Measurements from ENCODE around the gene WNT8B. TPM values are rescaled to one million over a fixed set of nuclear protein-coding genes. Genes with fewer than 3 reads are reported as not detected.
A peak's percentile ranks its signal among the peaks of the same experiment; 100 is the strongest.

WNT8B gene
- polyA plus RNA-seq, 1 donor (not counting 4 experiments of a cell fraction or from before 2014, with no cell fraction given), result not detected

GRCh38 chr10:100524638-100525037 lies 61.8 kb downstream of the WNT8B start:
- H2AFZ ChIP-seq (ENCODE audit: control insufficient read depth, low read length), result no peak overlapping the region
- H3K79me2 ChIP-seq (ENCODE audit: control insufficient read depth, insufficient read depth, low read length), result peaks cover 16% of the 10 kb centered on the region
- H3K4me2 ChIP-seq (ENCODE audit: control insufficient read depth, extremely low read depth, insufficient read depth, low read depth, low read length), result no peak overlapping the region
- H3K27me3 ChIP-seq (ENCODE audit: control insufficient read depth, extremely low read depth, insufficient read depth, low read length), result no peaks in the 10 kb centered on the region
- dilution Hi-C loops (cut with MboI; ENCODE audit: extremely low pct_ligation_motif_present, low sequenced_read_pairs), result no loop called here
- TF ChIP-seq EZH2 (IDR thresholded peaks at IDR 0.05; ENCODE audit: low read length), result no peak
- TF ChIP-seq, protein P1, sequence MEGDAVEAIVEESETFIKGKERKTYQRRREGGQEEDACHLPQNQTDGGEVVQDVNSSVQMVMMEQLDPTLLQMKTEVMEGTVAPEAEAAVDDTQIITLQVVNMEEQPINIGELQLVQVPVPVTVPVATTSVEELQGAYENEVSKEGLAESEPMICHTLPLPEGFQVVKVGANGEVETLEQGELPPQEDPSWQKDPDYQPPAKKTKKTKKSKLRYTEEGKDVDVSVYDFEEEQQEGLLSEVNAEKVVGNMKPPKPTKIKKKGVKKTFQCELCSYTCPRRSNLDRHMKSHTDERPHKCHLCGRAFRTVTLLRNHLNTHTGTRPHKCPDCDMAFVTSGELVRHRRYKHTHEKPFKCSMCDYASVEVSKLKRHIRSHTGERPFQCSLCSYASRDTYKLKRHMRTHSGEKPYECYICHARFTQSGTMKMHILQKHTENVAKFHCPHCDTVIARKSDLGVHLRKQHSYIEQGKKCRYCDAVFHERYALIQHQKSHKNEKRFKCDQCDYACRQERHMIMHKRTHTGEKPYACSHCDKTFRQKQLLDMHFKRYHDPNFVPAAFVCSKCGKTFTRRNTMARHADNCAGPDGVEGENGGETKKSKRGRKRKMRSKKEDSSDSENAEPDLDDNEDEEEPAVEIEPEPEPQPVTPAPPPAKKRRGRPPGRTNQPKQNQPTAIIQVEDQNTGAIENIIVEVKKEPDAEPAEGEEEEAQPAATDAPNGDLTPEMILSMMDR (optimal IDR thresholded peaks at IDR 0.05 in 1 of 3, IDR thresholded peaks at IDR 0.05 in 1 of 3, conservative IDR thresholded peaks at IDR 0.05 in 1 of 3; ENCODE audit: extremely low read depth in 1 of 3, insufficient read depth in 2 of 3, low read length in 3 of 3), result peak in 1 of 3 experiments; percentile 2
- no peak overlapping the region for H3K27ac ChIP-seq (ENCODE audit: control insufficient read depth, insufficient read depth, low read length)
- peaks cover 9% of the 10 kb centered on the region for H3K4me1 ChIP-seq (ENCODE audit: control insufficient read depth, extremely low read depth, insufficient read depth, low read length)
- no peak for FAIRE-seq
- H3K9me1 ChIP-seq (ENCODE audit: control insufficient read depth, extremely low read depth, insufficient read depth, low read length), result no peaks in the 10 kb centered on the region
- no peaks in the 10 kb centered on the region for H4K20me1 ChIP-seq (ENCODE audit: control insufficient read depth, extremely low read depth, insufficient read depth, low read length)
- no peak for DNase-seq (ENCODE audit: low read depth, low spot score)
- no peak overlapping the region for H3K9ac ChIP-seq (ENCODE audit: control insufficient read depth, extremely low read depth, insufficient read depth, low read length)
- H3K4me3 ChIP-seq (ENCODE audit: control insufficient read depth in 2 of 3, extremely low read depth in 1 of 3, insufficient read depth in 2 of 3, low read depth in 1 of 3, low read length in 3 of 3), result no peak overlapping the region
- H3K36me3 ChIP-seq (ENCODE audit: control insufficient read depth in 2 of 2, extremely low read depth in 1 of 2, insufficient read depth in 2 of 2, low read length in 2 of 2), result peaks cover 14 to 28% of the 10 kb centered on the region in 2 experiments
- H3K9me3 ChIP-seq (ENCODE audit: control insufficient read depth, low read depth, low read length), result no peaks in the 10 kb centered on the region

GRCh38 chr10:100528123-100528886 lies 65.5 kb downstream of the WNT8B start:
- H3K4me2 ChIP-seq (ENCODE audit: control insufficient read depth, extremely low read depth, insufficient read depth, low read depth, low read length), result peak overlapping the region; percentile 99
- no peaks in the 10 kb centered on the region for H3K9me1 ChIP-seq (ENCODE audit: control insufficient read depth, extremely low read depth, insufficient read depth, low read length)
- H3K79me2 ChIP-seq (ENCODE audit: control insufficient read depth, insufficient read depth, low read length), result peaks cover 17% of the 10 kb centered on the region
- H4K20me1 ChIP-seq (ENCODE audit: control insufficient read depth, extremely low read depth, insufficient read depth, low read length), result no peaks in the 10 kb centered on the region
- peaks cover 12 to 22% of the 10 kb centered on the region in 2 experiments for H3K36me3 ChIP-seq (ENCODE audit: control insufficient read depth in 2 of 2, extremely low read depth in 1 of 2, insufficient read depth in 2 of 2, low read length in 2 of 2)
- DNase-seq (ENCODE audit: low read depth, low spot score) (no peak), FAIRE-seq (no peak)
- peak overlapping the region; percentile 85 to 93 (median 91) for H3K4me3 ChIP-seq (ENCODE audit: control insufficient read depth in 2 of 3, extremely low read depth in 1 of 3, insufficient read depth in 2 of 3, low read depth in 1 of 3, low read length in 3 of 3)
- TF ChIP-seq, protein P1 (optimal IDR thresholded peaks at IDR 0.05 in 1 of 3, IDR thresholded peaks at IDR 0.05 in 1 of 3, conservative IDR thresholded peaks at IDR 0.05 in 1 of 3; ENCODE audit: extremely low read depth in 1 of 3, insufficient read depth in 2 of 3, low read length in 3 of 3), result no peak
- no peak for TF ChIP-seq EZH2 (IDR thresholded peaks at IDR 0.05; ENCODE audit: low read length)
- H3K4me1 ChIP-seq (ENCODE audit: control insufficient read depth, extremely low read depth, insufficient read depth, low read length), result peaks cover 13% of the 10 kb centered on the region
- dilution Hi-C loops (cut with MboI; ENCODE audit: extremely low pct_ligation_motif_present, low sequenced_read_pairs), result no loop called here
- H3K9ac ChIP-seq (ENCODE audit: control insufficient read depth, extremely low read depth, insufficient read depth, low read length), result peak overlapping the region; percentile 95
- peak overlapping the region; percentile 83 for H3K27ac ChIP-seq (ENCODE audit: control insufficient read depth, insufficient read depth, low read length)
- no peak overlapping the region for H2AFZ ChIP-seq (ENCODE audit: control insufficient read depth, low read length)
- no peaks in the 10 kb centered on the region for H3K27me3 ChIP-seq (ENCODE audit: control insufficient read depth, extremely low read depth, insufficient read depth, low read length)
- no peaks in the 10 kb centered on the region for H3K9me3 ChIP-seq (ENCODE audit: control insufficient read depth, low read depth, low read length)

All from keratinocyte (primary cell).